H9 (cell line): ENCODE measurements around the gene AIFM3. TPM values are rescaled to one million over a fixed set of nuclear protein-coding genes. Genes with fewer than 3 reads are reported as not detected.

Experiments used
- DNase-seq: peaks from one replicate; pipeline ENCODE4 v3.0.0-alpha.2; 2017
- H2AFZ ChIP-seq: one replicate; pipeline ENCODE4 v1.6.1; 2013; ENCODE audit warnings: mild to moderate bottlenecking, low read length, control low read depth, moderate library complexity
- H2AK5ac ChIP-seq: 2 replicates; pipeline ENCODE4 v1.6.1; 2013; ENCODE audit warnings: low read length, control low read depth, mixed read lengths; ENCODE audit not compliant: insufficient read length
- H2BK120ac ChIP-seq: one replicate; pipeline ENCODE4 v1.6.1; 2013; ENCODE audit warnings: low read depth, mild to moderate bottlenecking, low read length, control low read depth, inconsistent platforms; ENCODE audit not compliant: poor library complexity, severe bottlenecking
- H2BK12ac ChIP-seq: 2 replicates; pipeline ENCODE4 v1.6.1; 2013; ENCODE audit warnings: low read length, control low read depth, mixed read lengths, low read depth; ENCODE audit not compliant: insufficient read length
- H2BK15ac ChIP-seq: 2 replicates; pipeline ENCODE4 v1.6.1; 2013; ENCODE audit warnings: low read depth, low read length, control low read depth
- H2BK20ac ChIP-seq: one replicate; pipeline ENCODE4 v1.6.1; 2013; ENCODE audit warnings: low read depth, mild to moderate bottlenecking, low read length, control low read depth, inconsistent platforms; ENCODE audit not compliant: poor library complexity, severe bottlenecking
- H2BK5ac ChIP-seq: 2 replicates; pipeline ENCODE4 v1.6.1; 2013; ENCODE audit warnings: low read length, control low read depth, mixed read lengths; ENCODE audit not compliant: insufficient read length
- H3K14ac ChIP-seq: 2 replicates; pipeline ENCODE4 v1.6.1; 2013; ENCODE audit warnings: low read length, control low read depth; ENCODE audit not compliant: insufficient read depth
- H3K18ac ChIP-seq: 2 replicates; pipeline ENCODE4 v1.6.1; 2013; ENCODE audit warnings: low read depth, mild to moderate bottlenecking, mixed read lengths, low read length, control low read depth; ENCODE audit not compliant: insufficient read length
- H3K23ac ChIP-seq: 2 replicates; pipeline ENCODE4 v1.6.1; 2013; ENCODE audit warnings: low read length, control low read depth, mixed read lengths, low read depth; ENCODE audit not compliant: insufficient read length
- H3K23me2 ChIP-seq: 2 replicates; pipeline ENCODE4 v1.6.1; 2013; ENCODE audit warnings: low read depth, mild to moderate bottlenecking, mixed read lengths, low read length, control low read depth; ENCODE audit not compliant: insufficient read length, poor library complexity, severe bottlenecking
- H3K27ac ChIP-seq: 2 replicates; pipeline ENCODE4 v1.5.1; 2013; ENCODE audit warnings: low read length, control low read depth, mixed read lengths, low read depth; ENCODE audit not compliant: insufficient read length
- H3K27me3 ChIP-seq: 2 replicates; pipeline ENCODE4 v1.6.1; 2013; ENCODE audit warnings: low read length, control low read depth, inconsistent platforms; ENCODE audit not compliant: insufficient read depth
- H3K4ac ChIP-seq: 2 replicates; pipeline ENCODE4 v1.6.1; 2013; ENCODE audit warnings: low read depth, mild to moderate bottlenecking, control low read depth, inconsistent platforms, low read length, moderate library complexity
- H3K4me1 ChIP-seq: 2 replicates; pipeline ENCODE4 v1.6.1; 2013; ENCODE audit warnings: low read length, control low read depth, inconsistent platforms; ENCODE audit not compliant: insufficient read depth
- H3K4me2 ChIP-seq: 2 replicates; pipeline ENCODE4 v1.6.1; 2013; ENCODE audit warnings: low read length, control low read depth, mixed read lengths; ENCODE audit not compliant: insufficient read length, insufficient read depth
- H3K56ac ChIP-seq: 2 replicates; pipeline ENCODE4 v1.6.1; 2013; ENCODE audit warnings: low read depth, mild to moderate bottlenecking, mixed read lengths, low read length, control low read depth; ENCODE audit not compliant: insufficient read length
- H3K79me1 ChIP-seq: 2 replicates; pipeline ENCODE4 v1.6.1; 2013; ENCODE audit warnings: low read depth, mild to moderate bottlenecking, moderate library complexity, low read length, control low read depth, inconsistent platforms; ENCODE audit not compliant: insufficient read depth, poor library complexity, severe bottlenecking
- H3K79me2 ChIP-seq: 2 replicates; pipeline ENCODE4 v1.6.1; 2013; ENCODE audit warnings: low read length, control low read depth, inconsistent platforms; ENCODE audit not compliant: insufficient read depth
- H3K9ac ChIP-seq: 2 replicates; pipeline ENCODE4 v1.6.1; 2013; ENCODE audit warnings: low read length, control low read depth, mixed read lengths; ENCODE audit not compliant: insufficient read length; ENCODE audit errors: extremely low read depth
- H3K9me3 ChIP-seq: one replicate; pipeline ENCODE4 v1.6.1; 2013; ENCODE audit warnings: low read depth, low read length, inconsistent platforms; ENCODE audit not compliant: control insufficient read depth
- H3T11ph ChIP-seq: one replicate; pipeline ENCODE4 v1.6.1; 2013; ENCODE audit warnings: mild to moderate bottlenecking, low read length, control low read depth, inconsistent platforms
- H4K20me1 ChIP-seq: one replicate; pipeline ENCODE4 v1.6.1; 2013; ENCODE audit not compliant: control insufficient read depth, insufficient read length, insufficient read depth
- H4K5ac ChIP-seq: 2 replicates; pipeline ENCODE4 v1.6.1; 2013; ENCODE audit warnings: low read depth, mild to moderate bottlenecking, mixed read lengths, low read length, control low read depth; ENCODE audit not compliant: insufficient read length
- H4K8ac ChIP-seq: replicated peaks from 2 replicates; pipeline ENCODE4 v1.6.1; 2013; ENCODE audit warnings: low read length, control low read depth, mixed read lengths, low read depth; ENCODE audit not compliant: insufficient read length
- H4K91ac ChIP-seq: 2 replicates; pipeline ENCODE4 v1.6.1; 2013; ENCODE audit warnings: low read depth, mild to moderate bottlenecking, moderate library complexity, mixed read lengths, low read length, control low read depth; ENCODE audit not compliant: insufficient read length
- H3K27ac Mint-ChIP-seq, 3 experiments: 2 replicates in 2 of 3; 3 replicates in 1 of 3; pipeline ENCODE4 v1.8.0; 2020 to 2021; ENCODE audit warnings: mixed read lengths in 3 of 3, mild to moderate bottlenecking in 1 of 3, moderate library complexity in 1 of 3
- H3K27me3 Mint-ChIP-seq: 2 replicates; pipeline ENCODE4 v1.8.0; 2021; ENCODE audit warnings: low read depth, mild to moderate bottlenecking, moderate library complexity, mixed read lengths
- H3K36me3 Mint-ChIP-seq, 3 experiments: 2 replicates in 2 of 3; 3 replicates in 1 of 3; pipeline ENCODE4 v1.8.0; 2020 to 2021; ENCODE audit warnings: low read depth in 3 of 3, mixed read lengths in 3 of 3; ENCODE audit not compliant: insufficient read depth in 1 of 3
- H3K4me1 Mint-ChIP-seq, 2 experiments: 2 replicates each; pipeline ENCODE4 v1.8.0; 2020; ENCODE audit warnings: mixed read lengths in 2 of 2
- H3K4me3 Mint-ChIP-seq, 2 experiments: 2 replicates in 1 of 2; 3 replicates in 1 of 2; pipeline ENCODE4 v1.8.0; 2020 to 2021; ENCODE audit warnings: mild to moderate bottlenecking in 2 of 2, mixed read lengths in 2 of 2, moderate library complexity in 1 of 2
- H3K9me3 Mint-ChIP-seq, 2 experiments: 2 replicates in 1 of 2; 3 replicates in 1 of 2; pipeline ENCODE4 v1.8.0; 2020; ENCODE audit warnings: mild to moderate bottlenecking in 2 of 2, mixed read lengths in 2 of 2, moderate library complexity in 1 of 2
- CTCF ChIP-seq: fragments of 200-600 bp; sonication (generic); conservative IDR thresholded peaks from 3 replicates; pipeline ENCODE4 v1.8.0; 2021; ENCODE audit warnings: antibody characterized with exemption, mild to moderate bottlenecking
- WGBS: extraction: QIAGEN DNeasy Blood & Tissue Kit; methylation state at CpG from one replicate; pipeline ENCODE4 v1.1.7; 2013; ENCODE audit warnings: missing lambda C conversion rate, low lambda C conversion rate, mixed read lengths; ENCODE audit not compliant: insufficient read length; ENCODE audit errors: extremely low coverage; 5-methylcytosine and 5-hydroxymethylcytosine counted together
- total RNA-seq: library from RNA; stranded (reverse); gene quantifications from 2 replicates; pipeline ENCODE4 v1.2.1, GENCODE V29; 2021

The AIFM3 gene
- total RNA-seq, 1 experiment from 2014 or later: 1.9 TPM

GRCh38 chr22:20964090-20964798, 2.8 kb upstream of the AIFM3 start:
- H3K4me1 ChIP-seq: no peaks in the 10 kb centered on the region; the same call in 1 of the 2 replicates
- H2AK5ac ChIP-seq: no peak overlapping the region
- H2BK12ac ChIP-seq: no peak overlapping the region
- H3K9me3 Mint-ChIP-seq: no peaks in the 10 kb centered on the region
- peaks cover 31% of the 10 kb centered on the region; the same call in 1 of the 2 replicates for H3K27me3 ChIP-seq
- no peaks in the 10 kb centered on the region for H3K9me3 ChIP-seq
- no peak for TF ChIP-seq CTCF
- peaks cover 18 to 23% of the 10 kb centered on the region in 2 experiments for H3K4me1 Mint-ChIP-seq
- H4K5ac ChIP-seq: no peak overlapping the region
- no CpG with 5 or more reads among the region's 6 CpGs for WGBS
- no peak overlapping the region for H4K8ac ChIP-seq
- H4K91ac ChIP-seq: no peak overlapping the region
- H3K9ac ChIP-seq: no peak overlapping the region
- peak overlapping the region; percentile 53 to 84 for H3K4me3 Mint-ChIP-seq
- no peak overlapping the region for H3K56ac ChIP-seq
- no peak for DNase-seq
- no peaks in the 10 kb centered on the region for H3K79me1 ChIP-seq
- H3T11ph ChIP-seq: no peak overlapping the region
- peak overlapping the region; percentile 9 for H3K4me2 ChIP-seq
- no peak overlapping the region for H3K27ac ChIP-seq
- no peaks in the 10 kb centered on the region for H4K20me1 ChIP-seq
- no peaks in the 10 kb centered on the region for H3K23me2 ChIP-seq
- H2BK120ac ChIP-seq: no peak overlapping the region
- H3K18ac ChIP-seq: no peak overlapping the region
- H3K36me3 Mint-ChIP-seq: no peaks in the 10 kb centered on the region
- peaks cover 79% of the 10 kb centered on the region for H3K27me3 Mint-ChIP-seq
- no peak overlapping the region for H2BK15ac ChIP-seq
- H2BK5ac ChIP-seq: no peak overlapping the region
- H3K4ac ChIP-seq: no peak overlapping the region
- H3K27ac Mint-ChIP-seq: no peak overlapping the region; a peak in 1 of 7 replicates
- H2AFZ ChIP-seq: no peak overlapping the region
- H3K23ac ChIP-seq: no peak overlapping the region
- no peak overlapping the region for H3K14ac ChIP-seq
- H2BK20ac ChIP-seq: no peak overlapping the region
- H3K79me2 ChIP-seq: no peaks in the 10 kb centered on the region
